Fibroblast of skin of back (primary cell): ENCODE data around the gene CRTC1.

Experiments
- DNase-seq: peaks from one replicate; pipeline ENCODE4 v3.0.0-alpha.2; 2013

The CRTC1 gene

DNA sequence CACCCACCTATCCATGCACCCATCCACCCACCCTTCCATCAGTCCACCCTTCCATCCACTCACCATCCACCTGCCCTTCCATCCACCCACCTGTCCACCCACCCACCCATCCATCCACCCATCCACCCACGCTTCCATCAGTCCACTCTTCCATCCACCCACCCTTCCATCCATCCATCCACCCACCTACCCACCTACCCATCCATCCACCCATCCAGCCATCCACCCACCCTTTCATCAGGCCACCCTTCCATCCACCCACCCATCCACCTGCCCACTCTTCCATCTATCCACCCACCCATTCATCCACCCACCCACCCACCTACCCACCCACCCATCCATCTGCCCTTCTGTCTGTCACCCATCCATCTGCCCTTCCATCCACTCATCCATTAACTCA is 29.6 kb upstream of the CRTC1 start:
- no peak for DNase-seq

DNA sequence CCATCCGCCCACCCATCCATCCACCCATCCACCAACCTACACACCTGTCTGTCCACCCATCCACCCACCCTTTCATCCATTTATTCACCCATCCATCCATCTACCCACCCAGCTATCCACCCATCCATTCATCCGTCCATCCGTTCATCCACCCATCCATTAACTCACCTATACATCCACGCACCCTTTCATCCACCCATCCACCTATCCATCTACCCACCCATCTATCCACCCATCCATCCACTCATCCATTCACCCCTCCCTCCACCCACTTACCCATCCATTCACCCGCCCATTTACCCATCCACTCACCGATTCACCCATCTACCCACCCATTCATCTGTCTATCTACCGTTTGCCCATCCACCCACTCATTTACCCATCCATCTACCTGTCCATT is 29.0 kb upstream of the CRTC1 start:
- DNase-seq = no peak

DNA sequence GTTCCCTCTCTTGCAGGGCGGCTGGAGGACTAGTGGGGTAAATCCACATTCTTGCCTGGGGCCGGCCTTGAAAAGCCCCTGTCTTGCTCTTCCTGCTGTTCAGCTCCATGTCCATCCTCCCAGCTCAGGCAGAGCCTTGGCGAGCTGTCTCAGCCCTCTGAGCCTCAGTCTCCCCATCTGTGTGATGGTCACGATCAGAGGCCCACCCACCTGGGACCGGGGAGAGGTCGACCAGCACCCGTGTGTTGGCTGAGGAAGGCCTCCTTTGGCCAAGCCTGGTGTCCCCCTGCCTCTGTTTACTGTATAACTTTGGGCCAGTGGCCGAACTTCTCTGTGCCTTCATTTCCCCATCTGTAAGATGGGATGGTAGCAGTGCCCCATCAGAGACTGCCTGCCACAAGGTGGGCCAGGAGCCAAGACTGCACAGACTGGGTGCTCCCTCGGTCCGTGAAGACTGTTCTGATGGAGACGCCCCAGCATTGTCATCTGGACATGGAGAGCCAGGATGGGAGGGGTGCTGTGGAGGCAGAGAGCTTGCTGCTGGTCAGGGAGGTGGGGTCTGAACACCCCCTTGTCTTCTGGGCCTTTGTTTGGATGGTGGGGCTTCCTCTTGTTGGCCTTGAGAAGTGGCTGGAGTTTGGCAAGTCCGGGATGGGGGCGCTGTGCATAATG is 28.2 kb upstream of the CRTC1 start:
- DNase-seq = no peak

DNA sequence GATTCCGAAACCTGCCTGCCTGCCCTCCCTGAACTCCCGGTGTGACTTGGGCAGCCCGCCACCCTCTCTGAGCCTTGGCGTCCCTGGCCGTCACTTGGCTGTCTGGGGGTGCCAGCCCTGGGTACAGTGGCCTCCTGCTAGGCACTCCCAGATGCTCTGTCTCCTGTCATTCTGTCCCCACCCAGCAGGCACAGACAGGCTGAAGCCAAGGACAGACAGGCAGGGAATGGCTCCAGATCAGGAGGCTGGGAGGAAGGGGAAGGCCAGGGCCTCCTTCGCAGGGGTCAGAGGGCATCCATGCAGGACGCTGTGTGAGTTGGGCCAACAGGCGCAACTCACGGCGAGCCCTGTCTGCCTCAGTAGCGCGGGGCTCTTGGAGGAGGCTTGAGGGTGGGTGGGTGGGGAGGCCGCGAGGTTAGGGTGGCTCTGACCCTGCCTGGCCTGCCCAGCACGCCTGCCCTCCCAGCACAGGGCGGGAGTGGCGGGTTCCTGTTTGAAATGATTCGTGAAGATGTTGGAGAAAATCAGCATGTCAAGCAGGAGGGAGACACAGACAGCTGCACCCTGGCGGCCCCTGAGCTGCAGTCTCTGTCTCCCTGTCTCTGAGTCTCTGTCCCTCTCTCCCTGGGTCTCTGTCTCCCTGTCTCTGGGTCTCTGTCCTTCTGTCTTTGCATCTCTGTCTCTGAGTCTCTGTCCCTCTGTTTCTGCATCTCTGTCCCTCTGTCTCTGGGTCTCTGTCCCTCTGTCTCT is 27.0 kb upstream of the CRTC1 start:
- DNase-seq = no peak

DNA sequence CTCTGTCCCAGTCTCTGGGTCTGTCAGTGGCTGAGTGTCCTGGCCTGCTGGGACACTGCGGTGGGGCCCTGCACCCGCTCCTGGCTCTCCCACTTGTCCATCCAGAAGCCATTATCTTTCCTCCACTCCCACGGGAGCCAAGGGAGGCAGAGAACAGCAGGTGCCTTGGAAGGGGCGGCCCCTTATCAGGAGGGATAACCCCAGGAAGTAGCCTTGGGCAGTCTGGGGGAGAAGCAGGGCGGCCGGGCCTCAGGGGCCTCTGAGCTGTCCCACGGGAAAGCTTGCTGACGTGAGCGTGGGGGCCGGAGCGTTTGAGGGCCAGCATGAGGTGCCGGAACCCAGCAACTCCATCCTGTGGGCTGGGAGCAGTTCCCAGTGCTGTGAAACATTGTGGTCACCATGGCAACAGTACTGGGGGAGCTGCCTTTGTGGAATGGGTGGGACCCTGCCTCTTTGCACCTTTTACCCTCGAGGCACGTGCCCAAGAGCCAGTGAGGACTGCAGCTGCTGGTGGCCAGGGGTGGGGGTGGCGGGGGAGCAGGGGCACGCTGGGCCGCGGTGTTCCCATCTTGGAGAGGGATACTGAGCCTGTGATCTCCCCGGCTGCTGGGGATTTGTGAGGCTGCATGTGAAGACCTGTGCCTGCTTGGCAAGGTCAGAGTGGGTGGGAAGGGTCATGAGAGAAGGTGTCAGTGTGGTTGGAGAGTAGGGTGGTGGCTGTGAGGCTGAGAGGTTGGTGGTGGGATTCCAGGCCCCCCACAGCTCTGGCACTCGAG is 25.7 kb upstream of the CRTC1 start:
- no peak for DNase-seq

DNA sequence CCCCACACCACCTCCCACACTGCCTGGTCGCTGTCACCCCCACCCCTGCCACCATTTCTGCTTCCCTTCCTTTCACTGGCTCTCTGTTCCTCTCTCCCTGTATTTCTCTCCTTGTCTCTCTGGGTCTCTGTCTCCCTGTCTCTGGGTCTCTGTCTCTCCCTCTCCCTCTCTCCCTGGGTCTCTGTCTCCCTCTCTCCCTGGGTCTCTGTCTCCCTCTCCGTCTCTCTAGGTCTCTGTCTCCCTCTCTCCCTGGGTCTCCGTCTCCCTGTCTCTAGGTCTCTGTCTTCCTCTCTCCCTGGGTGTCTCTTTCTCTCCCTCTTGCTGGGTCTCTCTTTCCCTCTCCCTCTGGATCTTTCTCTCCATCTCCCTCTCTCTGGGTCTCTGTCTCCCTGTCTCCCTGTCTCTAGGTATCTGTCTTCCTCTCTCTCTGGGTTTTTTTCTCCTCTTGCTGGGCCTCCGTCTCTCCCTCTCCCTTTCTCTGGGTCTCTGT is 25.1 kb upstream of the CRTC1 start:
- no peak for DNase-seq

DNA sequence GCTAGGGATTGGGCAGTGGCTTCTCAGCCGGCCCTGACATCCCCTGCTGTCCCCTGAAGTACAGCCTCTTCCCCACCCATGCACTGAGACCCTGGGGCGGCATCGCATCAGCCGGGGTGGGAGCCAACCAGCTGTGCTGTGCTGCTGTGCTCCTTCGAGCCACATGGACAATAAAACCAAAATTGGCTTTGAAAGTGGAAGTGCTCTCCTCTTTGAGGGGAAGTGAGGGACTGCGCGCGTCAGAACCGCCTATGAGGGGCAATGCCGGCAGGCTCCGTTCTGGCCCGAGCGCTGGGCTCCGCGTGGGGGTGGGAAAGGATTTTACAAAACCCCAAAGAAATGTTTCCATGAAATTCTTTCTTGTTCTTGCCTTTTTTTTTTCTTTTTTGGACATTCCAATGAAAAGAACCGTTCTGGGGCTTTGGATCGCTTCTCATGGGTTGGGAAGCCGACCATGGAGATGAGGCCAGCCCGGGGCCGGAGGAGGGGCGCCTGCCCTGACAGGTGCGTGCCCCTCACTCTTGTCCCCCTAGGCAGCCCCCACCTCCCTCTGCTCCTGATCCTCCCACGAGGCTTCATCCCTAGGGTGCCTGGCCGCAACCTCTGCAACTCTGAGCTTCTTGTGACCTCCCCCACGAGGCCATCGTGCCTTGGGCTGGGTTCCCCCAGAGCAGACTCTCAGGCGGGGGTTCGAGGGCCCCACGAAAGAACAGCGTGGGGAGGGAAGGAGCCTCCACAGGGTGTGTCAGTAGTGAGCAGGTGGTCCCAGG is 24.0 kb upstream of the CRTC1 start:
- DNase-seq = no peak

DNA sequence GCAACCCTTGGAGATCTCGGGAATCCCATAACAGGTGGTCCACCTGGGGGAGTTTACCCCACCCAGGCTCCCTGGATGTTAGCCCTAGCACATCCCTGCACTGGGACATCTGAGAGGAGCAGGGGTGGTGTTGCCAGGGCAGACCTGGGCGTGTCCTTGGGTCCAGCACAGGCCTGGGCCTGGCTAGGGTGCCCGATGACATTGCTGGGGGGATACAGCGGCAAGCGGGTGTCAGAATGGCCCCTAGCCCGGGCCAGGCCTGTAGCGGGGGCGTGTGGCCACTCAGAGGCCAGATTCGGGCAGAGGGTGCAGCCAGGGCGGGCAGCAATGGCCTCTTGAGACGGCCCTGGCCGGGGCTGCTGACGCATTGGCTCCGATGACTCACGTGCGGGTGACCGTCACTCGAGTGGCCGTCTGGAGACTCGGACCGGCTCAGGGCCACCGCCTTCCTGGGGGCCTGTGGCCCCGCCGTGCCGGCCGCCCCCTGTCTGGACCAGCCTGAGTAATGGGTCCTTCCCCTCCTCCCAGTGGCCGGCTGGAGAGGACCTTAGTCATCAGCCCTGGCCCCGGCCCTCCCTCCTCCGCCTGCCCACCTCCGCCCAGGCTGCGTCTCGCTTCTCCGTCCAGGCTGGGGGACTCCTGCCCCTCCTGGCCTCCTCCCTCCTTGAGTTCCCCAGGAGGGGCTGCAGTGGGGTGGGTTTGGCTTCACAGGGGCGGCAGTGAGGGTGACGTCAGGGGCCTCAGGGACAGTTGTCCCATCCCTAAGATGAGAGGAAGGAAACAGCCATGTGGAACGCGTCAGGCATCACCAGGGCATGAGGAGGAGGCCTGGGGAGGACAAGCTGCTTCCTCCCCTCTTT is 23.2 kb upstream of the CRTC1 start:
- DNase-seq = no peak

DNA sequence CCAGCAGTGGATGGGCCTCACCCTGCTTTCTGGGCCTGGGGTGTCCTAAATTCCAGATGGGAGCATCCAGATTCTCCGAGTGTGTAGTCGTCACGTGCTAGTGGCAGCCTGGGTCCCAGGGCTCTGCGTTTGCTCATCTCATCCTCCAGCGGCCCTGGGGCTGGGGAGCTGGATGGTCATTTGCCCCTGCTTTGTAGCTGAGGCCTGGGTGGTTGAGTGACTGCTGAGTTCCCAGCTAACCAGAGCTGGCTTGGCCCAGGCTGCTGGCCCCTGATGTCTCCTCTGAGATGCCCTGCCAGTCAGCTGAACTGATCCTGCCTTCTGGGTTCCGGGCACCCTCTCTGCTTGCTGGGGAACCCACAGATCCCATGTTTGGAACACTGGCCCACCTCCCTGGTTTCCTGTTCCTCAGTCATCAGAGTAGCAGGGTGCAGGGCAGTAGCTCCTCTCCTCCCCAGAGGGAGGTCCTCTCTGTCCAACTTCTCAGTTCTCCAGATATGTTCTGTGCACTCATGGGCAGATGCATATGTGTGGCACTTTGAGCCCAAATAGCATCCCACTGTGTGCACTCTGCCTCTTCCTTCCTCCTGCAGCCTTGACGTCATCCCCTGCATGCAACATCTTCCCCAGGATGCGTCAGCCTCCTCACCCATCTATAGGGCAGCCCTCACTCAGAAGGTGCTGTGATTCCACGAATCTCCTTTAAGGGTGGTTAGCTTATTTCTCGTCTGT is 22.4 kb upstream of the CRTC1 start:
- no peak for DNase-seq

DNA sequence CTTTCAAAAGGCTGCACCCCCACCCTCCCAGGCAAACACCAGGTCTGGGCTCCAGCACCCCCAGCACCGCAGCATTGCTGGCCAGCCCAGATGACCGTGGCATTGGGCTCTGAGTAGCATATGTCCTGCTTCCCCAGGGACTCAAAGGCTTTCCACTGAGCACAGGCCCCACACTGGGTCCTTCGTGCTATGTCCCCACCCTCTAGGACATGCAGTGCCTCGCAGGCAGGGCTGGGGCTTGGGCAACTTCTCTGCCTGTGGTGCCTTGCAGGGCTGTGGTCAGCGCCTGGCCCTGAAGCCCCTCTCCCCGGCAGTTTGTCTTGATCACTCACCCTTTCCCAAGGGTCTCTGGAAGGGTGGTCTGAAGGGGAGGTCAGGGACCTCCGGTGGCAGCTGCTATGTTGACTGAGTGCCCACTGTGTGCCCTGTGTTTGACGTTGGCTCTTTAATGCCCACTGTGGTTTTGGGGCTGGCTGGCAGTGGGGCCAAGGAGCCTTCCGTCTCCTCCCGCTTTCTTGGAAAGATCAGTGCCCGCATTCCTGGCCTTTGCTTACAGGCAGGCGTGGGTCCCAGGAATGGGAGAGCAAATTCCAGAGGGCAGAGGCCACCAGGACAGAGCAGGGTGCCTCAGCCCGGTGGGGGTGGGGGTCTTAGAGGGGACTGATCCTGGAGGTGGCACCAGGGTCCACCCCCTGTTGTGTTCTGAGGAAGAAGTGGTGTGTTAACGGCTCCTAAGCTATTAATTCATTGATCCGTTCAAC is 20.3 kb upstream of the CRTC1 start:
- no peak for DNase-seq

DNA sequence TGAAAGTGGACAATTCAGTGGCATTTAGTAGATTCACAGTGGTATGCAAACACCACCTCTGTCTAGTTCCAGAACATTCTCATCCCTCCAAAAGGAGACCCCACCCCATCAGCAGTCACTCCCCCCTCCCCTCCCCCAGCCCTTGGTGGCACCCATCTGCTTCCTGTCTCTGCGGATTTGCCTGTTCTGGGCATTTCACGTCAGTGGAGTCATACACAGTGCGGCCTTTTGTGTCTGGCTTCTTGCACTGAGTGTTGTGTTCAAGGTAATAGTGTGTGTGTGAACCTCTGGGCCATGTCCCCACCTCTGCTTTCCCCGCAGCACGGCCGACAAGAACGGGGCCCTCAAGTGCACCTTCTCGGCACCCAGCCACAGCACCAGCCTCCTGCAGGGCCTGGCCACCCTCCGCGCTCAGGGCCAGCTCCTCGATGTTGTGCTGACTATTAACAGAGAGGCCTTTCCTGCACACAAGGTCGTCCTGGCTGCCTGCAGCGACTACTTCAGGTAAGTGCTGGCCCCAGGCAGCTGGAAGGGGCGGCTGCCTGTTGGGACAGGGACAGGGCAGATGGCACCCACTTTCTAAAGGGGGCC is 19.4 kb upstream of the CRTC1 start:
- no peak for DNase-seq

DNA sequence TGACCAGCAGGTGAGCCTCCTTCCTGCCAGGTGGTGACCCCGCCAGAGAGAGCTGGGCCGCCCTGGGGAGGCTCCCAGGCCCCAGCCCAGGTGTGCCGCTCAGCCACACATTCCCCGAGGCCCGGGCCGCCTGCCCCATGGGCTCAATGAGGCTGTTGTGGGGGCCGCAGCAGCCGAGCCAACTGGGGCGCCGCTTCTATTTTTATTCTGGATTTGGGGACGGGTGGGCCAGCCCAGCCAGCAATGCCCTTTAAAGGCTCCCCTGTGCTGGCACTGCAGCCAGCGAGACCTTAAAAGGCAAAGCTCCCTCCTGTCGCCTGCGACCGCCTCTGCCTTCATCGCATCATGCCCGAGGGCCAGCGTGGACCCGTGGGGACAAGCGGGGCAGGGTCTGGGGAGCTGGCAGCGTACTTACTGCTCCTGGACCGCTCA is 17.7 kb upstream of the CRTC1 start:
- DNase-seq = no peak

DNA sequence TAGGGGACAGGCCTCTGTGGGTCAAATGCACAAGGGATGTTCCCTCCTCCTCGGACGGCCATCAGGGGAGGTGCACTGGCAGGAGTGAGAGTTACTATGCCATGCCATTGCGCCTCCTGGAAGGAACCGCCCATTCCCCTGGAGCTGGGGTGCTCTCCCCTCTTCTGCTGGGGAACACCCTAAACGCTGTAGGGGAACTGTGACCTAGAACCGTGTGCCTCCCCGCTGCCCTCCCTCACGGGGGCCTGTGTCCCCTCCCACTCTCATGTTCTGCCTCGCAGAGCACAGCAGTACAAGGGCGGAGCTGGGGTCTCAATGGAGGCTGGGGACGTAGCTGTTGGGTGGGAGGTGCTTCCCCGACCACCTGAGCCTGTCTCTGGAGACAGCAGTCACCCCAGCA is 17.2 kb upstream of the CRTC1 start:
- DNase-seq = no peak

DNA sequence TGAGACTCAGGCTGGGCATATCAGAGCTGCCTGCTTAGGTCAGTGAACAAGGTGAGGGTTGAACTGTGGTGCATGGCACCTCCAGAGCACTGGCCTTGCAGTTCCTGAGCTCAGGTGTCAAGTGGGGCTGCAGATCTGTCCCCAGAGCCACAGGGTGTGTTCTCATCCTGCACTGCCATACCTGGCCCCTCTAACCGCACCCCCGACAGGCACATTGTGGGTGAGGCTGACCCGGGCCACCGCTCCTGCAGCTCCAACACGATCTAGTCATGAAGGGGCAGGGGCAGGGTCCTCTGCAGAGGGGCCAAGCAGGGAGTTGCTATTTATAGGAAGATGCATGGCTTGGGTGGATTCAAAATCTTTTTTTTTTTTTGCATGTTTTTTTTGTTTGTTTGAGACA is 16.7 kb upstream of the CRTC1 start:
- no peak for DNase-seq

DNA sequence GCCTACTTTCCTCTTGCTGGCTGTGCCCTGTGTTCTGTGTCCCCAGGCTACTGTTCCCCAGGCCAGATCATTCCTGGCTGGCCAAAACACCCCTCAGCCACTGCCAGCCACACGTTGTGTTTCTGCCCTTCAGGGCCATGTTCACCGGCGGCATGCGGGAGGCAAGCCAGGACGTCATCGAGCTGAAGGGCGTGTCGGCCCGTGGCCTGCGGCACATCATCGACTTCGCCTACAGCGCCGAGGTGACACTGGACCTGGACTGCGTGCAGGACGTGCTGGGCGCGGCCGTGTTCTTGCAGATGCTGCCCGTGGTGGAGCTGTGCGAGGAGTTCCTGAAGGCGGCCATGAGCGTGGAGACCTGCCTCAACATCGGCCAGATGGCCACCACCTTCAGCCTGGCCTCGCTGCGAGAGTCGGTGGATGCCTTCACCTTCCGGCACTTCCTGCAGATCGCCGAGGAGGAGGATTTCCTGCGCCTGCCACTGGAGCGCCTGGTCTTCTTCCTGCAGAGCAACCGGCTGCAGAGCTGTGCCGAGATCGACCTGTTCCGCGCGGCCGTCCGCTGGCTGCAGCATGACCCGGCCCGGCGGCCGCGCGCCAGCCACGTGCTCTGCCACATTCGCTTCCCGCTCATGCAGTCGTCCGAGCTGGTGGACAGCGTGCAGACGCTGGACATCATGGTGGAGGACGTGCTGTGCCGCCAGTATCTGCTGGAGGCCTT is 15.8 kb upstream of the CRTC1 start:
- no peak for DNase-seq

DNA sequence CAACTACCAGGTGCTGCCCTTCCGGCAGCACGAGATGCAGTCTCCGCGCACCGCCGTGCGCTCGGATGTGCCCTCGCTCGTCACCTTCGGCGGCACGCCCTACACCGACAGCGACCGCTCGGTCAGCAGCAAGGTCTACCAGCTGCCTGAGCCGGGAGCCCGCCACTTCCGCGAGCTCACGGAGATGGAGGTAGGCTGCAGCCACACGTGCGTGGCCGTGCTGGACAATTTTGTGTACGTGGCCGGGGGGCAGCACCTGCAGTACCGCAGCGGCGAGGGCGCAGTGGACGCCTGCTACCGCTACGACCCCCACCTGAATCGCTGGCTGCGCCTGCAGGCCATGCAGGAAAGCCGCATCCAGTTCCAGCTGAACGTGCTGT is 15.2 kb upstream of the CRTC1 start:
- DNase-seq = no peak

DNA sequence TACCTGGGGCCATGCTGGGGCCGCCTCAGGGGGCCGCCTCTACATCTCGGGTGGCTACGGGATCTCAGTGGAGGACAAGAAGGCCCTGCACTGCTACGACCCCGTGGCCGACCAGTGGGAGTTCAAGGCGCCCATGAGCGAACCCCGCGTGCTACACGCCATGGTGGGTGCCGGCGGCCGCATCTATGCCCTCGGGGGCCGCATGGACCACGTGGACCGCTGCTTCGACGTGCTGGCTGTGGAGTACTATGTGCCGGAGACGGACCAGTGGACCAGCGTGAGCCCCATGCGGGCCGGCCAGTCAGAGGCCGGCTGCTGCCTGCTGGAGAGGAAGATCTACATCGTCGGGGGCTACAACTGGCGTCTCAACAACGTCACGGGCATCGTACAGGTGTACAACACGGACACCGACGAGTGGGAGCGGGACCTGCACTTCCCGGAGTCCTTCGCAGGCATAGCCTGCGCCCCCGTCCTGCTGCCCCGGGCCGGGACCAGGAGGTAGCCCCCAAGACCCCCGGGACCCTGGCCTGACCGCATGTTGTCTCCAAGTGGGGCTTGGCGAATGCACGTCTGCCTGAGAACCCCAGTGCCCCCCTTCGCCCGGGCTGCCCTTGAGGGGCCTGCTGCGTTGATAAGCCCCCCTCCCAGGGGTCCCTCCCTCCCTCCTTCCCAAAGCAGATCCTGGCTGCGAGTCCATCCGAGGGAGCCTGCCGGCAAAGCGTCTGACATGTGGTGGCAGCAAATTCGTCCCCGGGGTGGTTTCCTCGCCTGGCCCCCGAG is 14.5 kb upstream of the CRTC1 start:
- no peak for DNase-seq

DNA sequence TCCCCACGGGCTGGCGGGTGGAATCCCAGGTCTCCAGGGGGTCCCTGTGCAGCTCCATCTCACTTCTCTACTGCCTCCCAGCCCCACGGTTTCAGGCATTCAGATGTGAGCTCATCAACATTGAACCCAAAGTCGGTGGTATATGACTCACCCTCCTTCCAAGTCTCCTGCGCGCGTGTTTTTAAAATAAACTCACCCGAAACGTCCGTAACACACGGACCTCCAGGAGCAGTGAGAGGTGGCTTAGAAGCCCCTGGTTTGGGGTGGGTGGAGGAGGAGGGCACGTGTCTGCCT is 14.0 kb upstream of the CRTC1 start:
- no peak for DNase-seq

DNA sequence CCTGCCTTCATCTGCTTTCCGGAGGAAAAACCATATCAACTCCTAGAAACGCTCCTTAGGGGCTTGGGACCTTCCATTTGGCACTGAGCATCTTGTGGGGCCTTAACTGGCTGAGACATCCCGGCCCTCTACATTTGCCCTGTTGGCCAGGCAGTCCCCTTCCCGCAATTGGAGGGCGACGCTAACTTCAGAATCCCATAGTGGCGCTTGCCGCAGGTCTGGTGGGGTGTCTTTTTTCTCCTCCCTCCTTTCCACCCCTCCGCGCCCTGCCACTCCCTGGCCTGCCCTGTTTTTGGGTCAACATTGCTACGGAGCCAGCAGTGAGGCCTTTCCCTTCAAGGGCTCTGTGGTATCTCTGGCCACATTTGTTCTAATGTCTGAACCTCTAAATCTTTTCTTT is 13.6 kb upstream of the CRTC1 start:
- no peak for DNase-seq
